ENCODE measurements around the gene GLT6D1. TPM values are rescaled to one million over a fixed set of nuclear protein-coding genes. Genes with fewer than 3 reads are reported as not detected.
"Not testable (repeated sequence)": the region's sequence is repeated elsewhere in the genome, so short reads cannot be mapped to it uniquely, and the experiment has no call there.

The GLT6D1 gene
- not detected for total RNA-seq

GRCh38 chr9:135639196-135639595 lies at the start of gene GLT6D1:
TSS of gene GLT6D1 (minus strand) at chr9:135639540. CDS start at chr9:135639187, 353 bp downstream.
- no peak for ATAC-seq

GRCh38 chr9:135689011-135689410 lies 49.7 kb upstream of the GLT6D1 start:
- no peak for ATAC-seq

- ATAC-seq = no peak
Measured at GRCh38 chr9:135687216-135687615, 47.9 kb upstream of the GLT6D1 start.

GRCh38 chr9:135684691-135685090 lies 45.4 kb upstream of the GLT6D1 start:
- no peak for ATAC-seq

- ATAC-seq = no peak
Measured at GRCh38 chr9:135683401-135684034, 44.2 kb upstream of the GLT6D1 start.

GRCh38 chr9:135681161-135681560 lies 41.8 kb upstream of the GLT6D1 start:
- no peak for ATAC-seq

GRCh38 chr9:135680056-135680455 lies 40.7 kb upstream of the GLT6D1 start:
- no peak for ATAC-seq

GRCh38 chr9:135678236-135679017 lies 39.1 kb upstream of the GLT6D1 start:
- no peak for ATAC-seq

- no peak for ATAC-seq
Measured at GRCh38 chr9:135677641-135678168, 38.4 kb upstream of the GLT6D1 start.

- ATAC-seq = no peak
Measured at GRCh38 chr9:135676891-135677290, 37.6 kb upstream of the GLT6D1 start.

GRCh38 chr9:135674977-135675376 lies 35.6 kb upstream of the GLT6D1 start:
- ATAC-seq = no peak

- no peak for ATAC-seq
Measured at GRCh38 chr9:135673941-135674340, 34.6 kb upstream of the GLT6D1 start.

GRCh38 chr9:135672786-135673185 lies 33.4 kb upstream of the GLT6D1 start:
- ATAC-seq = not testable (repeated sequence)

- no peak for ATAC-seq
Measured at GRCh38 chr9:135671591-135672041, 32.3 kb upstream of the GLT6D1 start.

- no peak for ATAC-seq
Measured at GRCh38 chr9:135670721-135671590, 31.6 kb upstream of the GLT6D1 start.

- no peak for ATAC-seq
Measured at GRCh38 chr9:135669616-135670285, 30.4 kb upstream of the GLT6D1 start.

- not testable (repeated sequence) for ATAC-seq
Measured at GRCh38 chr9:135669018-135669417, 29.7 kb upstream of the GLT6D1 start.

- ATAC-seq = no peak
Measured at GRCh38 chr9:135667463-135668001, 28.2 kb upstream of the GLT6D1 start.

- ATAC-seq = no peak
Measured at GRCh38 chr9:135666534-135667462, 27.5 kb upstream of the GLT6D1 start.

GRCh38 chr9:135665795-135666189 lies 26.5 kb upstream of the GLT6D1 start:
- no peak for ATAC-seq

Measured in esophagus mucosa (tissue), 1 donor.